22Rv1 (cell line): ENCODE measurements around the gene KCTD2.

Experiments
- H3K27ac ChIP-seq: fragments of 450-650 bp; 2 replicates; pipeline ENCODE4 v1.5.1; 2017
- ZFX ChIP-seq: fragments of 450-650 bp; IDR thresholded peaks from 2 replicates; pipeline ENCODE4 v1.6.1; 2017; ENCODE audit warnings: antibody characterized with exemption, borderline replicate concordance
- TF ChIP-seq, protein P1 (sequence below): fragments of 450-650 bp; IDR thresholded peaks from 2 replicates; pipeline ENCODE4 v1.5.1; 2017; ENCODE audit warnings: mild to moderate bottlenecking

KCTD2 gene

DNA sequence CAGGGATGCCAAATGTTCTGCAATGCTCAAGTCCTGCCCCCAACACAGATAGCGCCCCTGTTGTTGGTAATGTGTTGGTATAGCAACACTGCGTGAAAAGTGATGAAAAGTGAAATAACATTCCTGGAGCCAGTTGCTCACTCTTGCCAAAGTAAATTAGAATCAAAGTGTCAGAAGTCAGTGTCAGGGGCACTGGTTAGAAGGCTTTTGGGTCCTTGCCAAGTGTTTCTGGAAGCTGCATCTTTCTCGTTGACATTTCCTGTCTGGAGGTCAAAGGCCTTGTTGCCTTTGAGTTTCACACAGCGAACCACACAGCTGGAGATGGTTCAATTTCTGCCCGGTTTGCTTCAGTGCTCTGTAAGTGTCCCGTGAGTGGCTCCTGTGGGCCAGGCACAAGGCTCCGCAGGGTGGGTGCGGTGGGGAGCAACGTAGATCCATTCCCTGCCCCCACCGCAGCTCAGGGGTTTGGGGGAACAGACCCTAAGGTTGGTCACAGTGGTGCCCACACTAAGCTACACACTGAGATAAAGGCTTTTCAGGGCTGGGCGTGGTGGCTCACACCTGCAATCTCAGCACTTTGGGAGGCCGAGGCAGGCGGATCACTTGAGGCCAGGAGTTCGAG lies 37.1 kb downstream of the KCTD2 start:
- no peak overlapping the region for H3K27ac ChIP-seq

DNA sequence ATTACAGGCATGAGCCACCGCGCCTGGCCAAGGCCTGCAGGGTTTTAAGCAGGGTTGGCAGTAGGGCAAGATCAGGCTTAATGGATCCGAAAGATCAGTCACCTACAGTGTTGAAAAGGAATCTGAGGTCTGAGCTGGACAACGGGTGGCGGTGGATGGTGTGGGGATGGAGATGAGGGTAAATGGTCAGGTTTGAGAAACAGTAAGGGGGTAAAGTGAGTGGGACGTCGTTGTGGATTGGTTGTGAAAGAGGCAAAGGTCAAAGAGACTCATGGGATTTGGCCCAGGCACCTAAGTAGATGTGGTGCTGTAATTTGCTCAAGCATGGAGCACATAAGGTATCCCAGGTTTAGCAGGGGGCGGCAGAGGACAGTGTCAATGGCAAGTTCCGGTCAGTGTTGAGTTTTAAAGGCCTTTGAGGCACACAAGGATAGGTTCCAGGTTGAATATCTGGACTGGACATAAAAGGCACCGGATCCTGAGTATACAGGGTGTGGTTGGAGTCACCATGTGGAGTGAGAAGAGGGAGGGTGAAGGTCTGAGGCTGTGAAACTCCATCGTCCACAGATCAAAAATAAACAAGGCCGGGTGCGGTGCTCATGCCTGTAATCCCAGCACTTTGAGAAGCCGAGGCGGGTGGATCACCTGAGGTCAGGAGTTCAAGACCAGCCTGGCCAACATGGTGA lies 39.6 kb downstream of the KCTD2 start:
- TF ChIP-seq, protein P1, sequence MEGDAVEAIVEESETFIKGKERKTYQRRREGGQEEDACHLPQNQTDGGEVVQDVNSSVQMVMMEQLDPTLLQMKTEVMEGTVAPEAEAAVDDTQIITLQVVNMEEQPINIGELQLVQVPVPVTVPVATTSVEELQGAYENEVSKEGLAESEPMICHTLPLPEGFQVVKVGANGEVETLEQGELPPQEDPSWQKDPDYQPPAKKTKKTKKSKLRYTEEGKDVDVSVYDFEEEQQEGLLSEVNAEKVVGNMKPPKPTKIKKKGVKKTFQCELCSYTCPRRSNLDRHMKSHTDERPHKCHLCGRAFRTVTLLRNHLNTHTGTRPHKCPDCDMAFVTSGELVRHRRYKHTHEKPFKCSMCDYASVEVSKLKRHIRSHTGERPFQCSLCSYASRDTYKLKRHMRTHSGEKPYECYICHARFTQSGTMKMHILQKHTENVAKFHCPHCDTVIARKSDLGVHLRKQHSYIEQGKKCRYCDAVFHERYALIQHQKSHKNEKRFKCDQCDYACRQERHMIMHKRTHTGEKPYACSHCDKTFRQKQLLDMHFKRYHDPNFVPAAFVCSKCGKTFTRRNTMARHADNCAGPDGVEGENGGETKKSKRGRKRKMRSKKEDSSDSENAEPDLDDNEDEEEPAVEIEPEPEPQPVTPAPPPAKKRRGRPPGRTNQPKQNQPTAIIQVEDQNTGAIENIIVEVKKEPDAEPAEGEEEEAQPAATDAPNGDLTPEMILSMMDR = no peak
- no peak for TF ChIP-seq ZFX
- H3K27ac ChIP-seq = no peak overlapping the region

More for the DNA sequence above, 37.1 kb downstream of the KCTD2 start:
- TF ChIP-seq, protein P1 = no peak
- TF ChIP-seq ZFX = no peak

DNA sequence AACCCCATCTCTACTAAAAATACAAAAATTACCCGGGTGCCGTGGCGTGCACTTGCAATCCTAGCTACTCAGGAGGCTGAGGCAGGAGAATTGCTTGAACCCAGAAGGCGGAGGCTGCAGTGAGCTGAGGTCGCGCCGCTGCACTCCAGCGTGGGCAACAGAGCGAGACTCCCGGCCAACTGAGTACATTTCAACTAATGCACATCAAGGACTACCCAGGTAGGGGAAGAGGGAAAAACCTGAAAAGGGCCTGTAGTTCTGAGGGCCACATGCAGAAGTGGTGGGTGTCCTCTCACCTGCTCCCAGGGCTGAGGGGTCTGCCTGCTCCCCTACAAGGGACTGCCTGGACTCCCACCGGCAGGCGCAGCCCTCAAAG lies 40.1 kb downstream of the KCTD2 start:
- TF ChIP-seq ZFX = no peak
- TF ChIP-seq, protein P1 = no peak
- no peak overlapping the region for H3K27ac ChIP-seq

DNA sequence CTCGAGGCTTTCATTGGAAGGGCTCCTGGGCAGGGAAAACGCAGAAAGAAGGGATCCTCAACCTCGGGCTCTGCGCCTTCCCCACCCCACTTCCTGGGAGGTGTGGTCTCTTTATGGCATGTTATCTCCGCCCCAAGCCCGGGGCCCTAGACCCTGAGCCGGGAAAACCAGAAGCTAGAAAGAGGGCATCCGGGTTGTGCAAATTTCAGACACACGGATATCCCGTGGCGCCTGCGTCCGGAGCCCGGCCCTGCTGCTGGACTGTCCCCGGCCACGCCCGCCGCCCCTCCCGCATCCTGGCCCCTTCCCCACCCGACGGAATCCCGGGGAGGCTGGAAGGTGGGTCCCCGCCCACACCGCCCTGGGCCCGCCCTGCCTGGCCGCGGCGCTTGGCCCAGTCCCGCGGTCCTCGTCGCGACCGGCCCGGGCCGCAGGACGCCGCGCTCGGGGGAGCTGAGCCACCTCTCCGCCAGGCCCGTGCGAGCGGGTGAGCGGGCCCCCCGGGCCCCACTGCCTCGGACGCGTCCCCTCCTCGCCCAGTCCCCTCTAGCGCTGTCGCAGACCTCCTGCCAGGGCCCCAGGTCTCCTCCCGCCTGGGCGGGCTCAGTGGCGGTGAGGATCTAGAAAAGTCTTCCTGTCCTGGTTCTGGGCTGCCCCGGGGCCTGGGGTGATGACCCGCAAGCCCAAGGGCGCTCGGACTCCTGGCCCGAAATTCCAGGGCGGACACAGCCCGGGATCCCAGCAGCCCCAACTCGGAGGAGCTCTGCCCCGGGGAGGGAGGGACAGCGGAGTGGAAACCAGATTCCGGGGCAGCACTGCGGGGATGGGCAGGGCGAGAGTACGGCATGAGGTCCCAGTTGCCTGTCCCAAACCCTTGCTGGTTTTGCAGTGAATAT lies 40.8 kb downstream of the KCTD2 start, which contains the start of gene SLC16A5:
Gene SLC16A5 (plus strand): TSS at position 397 of the 896 bp plus-strand sequence. CDS start 5,683 bp downstream, outside the sequence.
- TF ChIP-seq ZFX = no peak
- TF ChIP-seq, protein P1 = no peak
- no peak within 1 kb of the TSS for H3K27ac ChIP-seq

DNA sequence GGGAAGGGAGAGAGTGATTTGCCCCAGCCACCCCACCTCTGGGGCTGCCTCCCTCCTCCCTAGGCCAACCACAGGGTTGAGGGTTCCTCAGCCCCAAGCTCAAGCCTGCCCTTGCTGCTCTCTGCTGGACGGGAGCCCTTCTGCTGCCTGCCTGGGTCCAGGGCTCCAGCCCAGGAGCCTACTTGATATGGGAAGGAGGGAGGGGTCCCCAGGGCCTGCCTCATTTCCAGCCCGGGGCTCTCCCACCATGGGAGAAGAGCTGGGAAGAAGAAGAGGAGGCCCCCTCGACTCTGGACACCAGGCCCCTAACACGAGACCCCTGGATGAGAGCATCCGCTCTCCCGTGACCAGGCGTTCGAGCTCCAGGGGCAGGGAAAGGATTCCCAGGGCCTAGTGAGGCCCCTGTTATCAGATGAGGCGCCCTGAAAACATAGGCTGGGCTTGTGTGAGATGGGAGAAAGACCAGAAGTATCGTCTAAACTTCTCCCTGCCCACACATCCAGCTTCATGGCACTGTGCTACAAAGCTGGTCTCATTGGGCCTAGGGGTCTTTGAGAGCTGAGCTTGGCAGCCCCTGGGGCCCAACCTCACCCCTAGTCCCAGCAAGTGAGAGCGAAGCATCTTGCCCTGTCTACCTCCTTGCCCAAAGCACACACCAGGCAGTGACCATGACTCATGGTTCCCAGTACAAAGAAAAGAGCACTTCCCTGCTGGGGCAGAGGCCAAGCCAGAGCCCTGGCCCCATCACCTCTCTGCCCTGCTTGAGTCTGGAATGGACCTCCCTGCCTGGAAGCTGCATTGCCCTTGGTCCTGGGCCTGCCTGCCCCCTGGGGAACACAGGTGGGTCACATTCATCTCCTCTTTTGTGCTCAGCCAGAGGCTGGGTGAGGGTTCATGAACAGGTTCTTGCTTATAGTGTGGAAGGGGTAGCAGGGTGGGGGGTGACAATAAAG lies 41.7 kb downstream of the KCTD2 start:
- H3K27ac ChIP-seq = no peak overlapping the region
- TF ChIP-seq, protein P1 = no peak
- TF ChIP-seq ZFX = no peak
